NCI-H748 (cell line): ENCODE results near the gene NCBP1.
"Not testable (repeated sequence)": the region's sequence is repeated elsewhere in the genome, so short reads cannot be mapped to it uniquely, and the experiment has no call there.

ENCODE experiments used
- DNase-seq: peaks from one replicate; lab custom pipeline; 2025; ENCODE audit not compliant: unreplicated experiment; lab: John Stamatoyannopoulos, UW

NCBP1 gene

GRCh38 chr9:97668485-97668884, 34.9 kb downstream of the NCBP1 start:
- DNase-seq = no peak

DNA sequence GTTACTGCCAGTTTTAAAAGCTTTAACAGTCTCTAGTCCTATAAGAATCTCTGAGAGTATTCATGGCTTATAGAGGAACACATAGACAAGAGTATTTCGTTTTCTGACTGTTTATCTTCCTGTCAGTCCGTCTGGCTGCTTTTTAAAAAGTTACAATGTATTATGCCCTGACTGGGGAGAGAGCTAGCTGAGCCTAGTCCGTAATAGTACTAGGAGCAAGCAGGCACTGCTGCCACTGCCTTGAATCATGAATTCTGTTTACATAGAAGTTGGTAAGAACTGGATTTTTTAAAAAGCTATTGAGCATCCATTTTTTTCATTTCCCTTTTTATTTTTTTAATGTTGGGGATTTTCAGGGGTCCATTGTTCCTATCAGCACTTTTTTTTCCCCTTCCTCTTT, 37.0 kb downstream of the NCBP1 start:
- DNase-seq = no peak

DNA sequence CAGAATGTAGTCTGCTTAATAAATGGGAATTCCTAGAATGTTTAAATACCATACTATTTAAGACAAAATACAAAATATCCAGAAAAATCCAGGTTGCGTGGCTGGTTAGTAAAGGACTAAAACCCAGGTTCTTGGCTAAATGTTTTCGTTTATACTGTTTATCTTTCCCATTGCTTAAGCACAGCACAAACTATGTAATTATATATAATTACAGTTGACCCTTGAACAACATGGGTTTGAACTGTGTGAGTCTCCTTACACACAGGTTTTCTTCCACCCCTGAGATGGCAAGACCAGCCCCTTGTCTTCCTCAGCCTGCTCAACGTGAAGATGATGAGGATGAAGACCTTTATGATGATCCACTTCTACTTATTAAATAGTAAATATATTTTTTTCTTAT, 38.8 kb downstream of the NCBP1 start:
- DNase-seq = no peak

GRCh38 chr9:97673922-97674321, 40.3 kb downstream of the NCBP1 start:
- no peak for DNase-seq

GRCh38 chr9:97675655-97676054, 42.0 kb downstream of the NCBP1 start:
- DNase-seq = no peak

DNA sequence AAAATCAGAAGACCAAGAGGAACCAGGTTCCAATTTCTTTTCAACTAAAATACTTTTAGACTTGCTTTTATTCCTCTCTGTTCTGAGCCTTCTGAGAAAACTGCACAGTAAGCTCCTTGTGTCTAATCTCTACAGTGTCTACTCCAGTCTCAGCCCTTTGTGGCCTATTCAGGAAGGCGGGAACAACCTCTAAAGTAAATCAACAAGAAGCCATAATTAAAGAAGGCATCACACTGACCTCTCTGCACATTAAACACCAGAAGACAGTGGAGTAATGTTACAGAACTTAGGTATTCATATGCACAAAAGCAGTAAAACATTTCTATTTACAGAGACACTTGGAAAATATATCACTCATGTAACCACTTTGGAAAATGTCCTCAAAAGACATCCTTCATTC, 48.6 kb downstream of the NCBP1 start:
- no peak for DNase-seq

DNA sequence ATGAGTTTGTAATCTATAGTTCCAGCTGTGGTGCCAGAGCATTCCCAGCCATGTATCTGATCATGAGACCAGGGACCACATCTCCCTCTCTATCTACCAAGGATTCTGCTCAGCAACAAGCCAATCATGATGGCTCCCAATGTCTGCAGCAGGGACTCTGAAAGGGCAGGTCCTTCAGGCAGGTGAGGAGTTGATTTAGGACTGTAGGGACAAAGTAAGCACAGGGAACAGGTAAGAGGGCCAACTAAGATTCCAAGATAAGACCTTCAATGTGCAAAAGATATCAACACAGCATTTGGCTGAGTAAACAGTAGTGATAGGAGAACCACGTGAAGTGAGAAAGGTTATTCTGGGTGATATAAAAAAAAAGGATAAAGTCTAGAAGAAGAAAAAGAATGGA, 55.0 kb downstream of the NCBP1 start:
- no peak for DNase-seq

GRCh38 chr9:97689401-97690180, 56.0 kb downstream of the NCBP1 start:
- DNase-seq = no peak

GRCh38 chr9:97694769-97695168, 61.1 kb downstream of the NCBP1 start:
- DNase-seq = no peak

GRCh38 chr9:97695390-97695789, 61.8 kb downstream of the NCBP1 start:
- no peak for DNase-seq

DNA sequence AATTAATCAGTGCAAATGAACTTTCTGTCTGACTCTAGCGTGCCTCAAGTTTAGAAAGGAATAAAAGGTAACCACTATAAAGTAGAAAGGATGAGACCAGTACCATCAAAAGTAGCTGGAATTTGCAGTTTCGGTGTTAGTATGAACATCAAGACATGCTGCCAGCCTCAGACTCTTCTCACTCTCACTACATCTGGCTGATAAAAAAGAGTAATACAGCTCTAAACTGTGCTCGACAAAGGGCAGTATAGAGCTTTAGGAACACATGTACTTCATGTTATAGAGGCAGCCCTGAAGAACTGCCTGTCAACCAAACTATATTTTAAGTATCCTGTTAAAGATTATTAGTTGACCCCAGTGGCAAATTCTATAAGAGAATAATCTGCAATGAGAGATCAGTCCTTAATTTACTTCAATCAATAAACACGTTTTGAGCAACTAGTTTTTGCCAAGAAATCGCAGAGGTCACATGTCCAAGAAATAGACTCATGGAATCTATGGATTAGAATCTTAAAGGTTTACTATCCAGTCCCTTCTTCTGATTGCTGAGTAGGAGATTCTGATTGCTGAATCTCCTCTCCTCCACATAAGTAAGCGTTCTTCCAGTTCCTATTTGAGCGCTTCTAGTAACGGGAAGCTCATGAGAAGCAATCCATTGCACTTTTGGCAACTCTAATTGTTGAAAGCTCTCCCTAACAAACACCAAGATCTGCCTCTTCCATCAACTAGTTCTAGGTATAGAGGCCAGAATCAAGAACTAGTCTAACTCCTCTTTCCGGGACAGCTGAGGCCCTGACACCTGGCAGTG, 62.6 kb downstream of the NCBP1 start:
- no peak for DNase-seq

DNA sequence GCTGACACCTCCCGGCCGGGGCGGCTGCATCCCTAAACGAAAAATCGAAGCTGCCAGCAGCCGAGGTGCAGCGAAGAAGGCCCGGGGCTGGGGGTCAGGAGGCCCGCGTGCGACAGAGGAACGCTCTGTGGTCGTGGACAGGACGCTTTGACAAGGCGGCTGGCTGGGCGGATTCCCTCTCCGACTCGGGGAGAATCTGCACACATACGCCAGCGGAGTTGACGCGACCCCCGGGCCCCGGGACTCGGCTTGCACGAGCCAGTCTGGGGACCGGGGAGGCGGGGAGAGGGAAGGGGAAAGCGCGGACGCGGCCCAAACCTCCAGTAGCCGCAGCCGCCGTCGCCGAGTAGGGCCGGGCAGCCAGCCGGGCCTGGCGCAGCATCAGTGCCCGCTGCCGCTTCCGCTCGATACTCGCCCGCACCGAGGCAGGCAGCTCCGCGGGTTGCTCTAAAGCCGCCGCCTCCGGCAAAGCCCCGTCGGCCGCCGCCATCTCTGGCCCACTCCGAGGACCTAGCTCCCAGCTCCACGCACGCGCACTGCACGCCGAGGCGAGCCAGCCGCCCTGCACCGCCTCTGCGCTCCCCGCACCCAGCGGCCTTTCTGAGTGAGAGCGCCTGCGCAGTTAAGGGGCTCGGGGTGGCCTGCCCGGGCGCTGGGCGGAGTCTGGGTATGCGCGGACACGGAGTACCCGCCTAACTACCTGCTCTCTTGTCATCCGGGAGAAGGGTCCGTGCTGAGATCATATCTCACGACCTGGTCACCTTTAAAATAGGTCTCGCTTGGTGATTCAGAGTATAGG, 63.4 kb downstream of the NCBP1 start, which contains the start of gene XPA:
Gene XPA (minus strand): TSS at position 538 of the 799 bp plus-strand sequence. CDS start 48 bp downstream, at position 490.
- DNase-seq = peak; percentile 97

- no peak for DNase-seq
These were observed 64.2 kb downstream of the NCBP1 start for GRCh38 chr9:97697837-97698236.

- no peak for DNase-seq
These were observed 65.2 kb downstream of the NCBP1 start for GRCh38 chr9:97698865-97699264.

- not testable (repeated sequence) for DNase-seq
These were observed 65.7 kb downstream of the NCBP1 start for GRCh38 chr9:97699281-97699680.

GRCh38 chr9:97699824-97700223, 66.2 kb downstream of the NCBP1 start:
- DNase-seq = not testable (repeated sequence)

DNA sequence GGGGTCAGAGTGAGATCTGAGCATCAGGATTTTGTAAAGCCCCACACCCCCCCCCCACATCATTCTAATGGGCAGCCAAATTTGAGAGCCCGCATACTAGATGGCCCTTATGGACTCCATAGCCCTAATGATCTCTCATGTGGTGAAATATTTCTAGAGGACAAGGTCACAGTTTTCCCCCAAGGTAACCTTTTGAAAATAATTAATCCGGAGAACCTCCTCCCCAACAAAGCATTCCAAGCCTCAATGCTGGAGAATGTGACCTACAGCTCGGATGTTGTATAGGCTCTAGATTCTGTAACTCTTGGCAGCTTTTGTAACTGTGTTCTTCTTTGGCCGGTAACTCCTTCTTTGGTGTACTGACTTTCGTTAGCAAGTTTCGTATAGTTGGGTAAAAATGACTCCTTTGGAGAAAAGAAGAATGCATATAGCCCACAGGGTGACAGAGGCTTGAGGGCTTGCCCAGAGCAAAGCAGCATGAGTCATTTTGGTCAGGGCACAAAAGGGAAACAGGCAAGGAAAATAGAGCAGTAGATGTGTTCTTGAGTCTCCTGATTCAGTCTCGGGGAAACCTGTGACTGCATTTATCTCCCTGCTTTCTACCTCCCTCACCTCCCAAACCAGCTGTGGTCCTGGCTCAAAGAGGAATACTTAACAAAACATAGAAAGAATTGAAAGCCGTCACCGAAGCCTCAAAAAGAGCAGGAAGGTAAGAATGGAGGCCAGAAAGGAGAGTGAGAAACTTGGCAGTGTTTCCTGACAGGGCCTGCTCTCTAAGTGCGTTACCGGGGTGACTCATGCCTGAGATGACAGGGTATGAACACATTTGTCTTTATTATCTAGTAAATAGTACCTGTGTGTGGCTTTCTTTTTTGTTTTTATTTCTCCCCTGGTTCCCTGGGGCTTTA, 70.1 kb downstream of the NCBP1 start:
- DNase-seq = peak; percentile 7

- no peak for DNase-seq
These were observed 70.7 kb downstream of the NCBP1 start for GRCh38 chr9:97704345-97704677.

DNA sequence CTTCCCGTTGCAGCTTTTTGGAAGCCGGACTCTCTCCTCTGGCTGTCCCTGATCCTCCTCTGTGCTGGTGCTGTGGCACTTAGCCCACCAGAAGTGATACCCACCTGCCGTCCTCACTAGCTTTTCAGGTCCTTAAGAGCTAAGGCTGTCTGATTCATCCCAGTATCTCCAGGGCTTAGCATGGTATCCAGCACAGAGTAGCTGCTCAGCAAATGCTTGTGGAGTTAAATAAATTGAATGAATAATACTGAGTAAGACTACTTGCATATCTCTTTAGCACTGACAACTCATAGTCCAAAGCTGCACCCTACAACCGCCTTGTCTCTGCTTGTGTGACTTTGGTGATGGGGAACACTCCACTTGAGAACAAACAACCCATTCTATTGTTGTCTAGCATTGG, 71.2 kb downstream of the NCBP1 start:
- DNase-seq = no peak

DNA sequence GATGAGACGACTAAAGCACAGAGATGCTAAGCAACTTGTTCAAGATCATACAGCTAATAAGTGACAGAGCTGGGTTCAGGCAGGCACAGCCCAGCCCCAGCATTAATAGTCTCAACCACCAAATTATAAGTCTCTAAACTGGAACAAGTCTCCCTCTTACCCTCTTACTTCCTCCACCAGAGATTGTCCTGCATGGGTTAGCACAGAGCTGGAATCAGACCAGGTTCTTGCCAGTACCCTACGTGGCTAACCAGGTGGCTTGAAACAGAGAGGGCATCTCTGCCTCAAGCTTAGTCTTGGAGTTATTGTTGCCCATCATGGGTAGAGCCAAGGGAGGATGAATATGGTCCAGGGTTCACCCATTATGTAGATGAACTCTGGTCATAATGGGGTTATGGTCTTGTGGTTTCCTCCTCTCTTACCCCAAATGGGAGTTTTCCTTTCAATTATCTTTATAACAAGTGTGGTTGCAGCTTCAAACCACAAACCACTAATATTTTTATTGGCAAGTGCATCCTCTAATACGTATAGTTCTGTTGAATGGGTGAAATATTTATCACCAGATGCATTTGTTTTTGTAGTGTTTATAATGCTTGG, 71.8 kb downstream of the NCBP1 start:
- DNase-seq = no peak
